GM12875 (cell line): ENCODE data around the gene HYAL3.

Experiments
- H3K4me3 ChIP-seq: one replicate; pipeline ENCODE4 v1.5.1; 2011; ENCODE audit warnings: low read depth, low read length, control low read depth
- CTCF ChIP-seq: IDR thresholded peaks from 2 replicates; pipeline ENCODE4 v1.5.1; 2011; ENCODE audit warnings: low read depth, mild to moderate bottlenecking, control low read depth, inconsistent platforms, low read length, moderate library complexity, borderline replicate concordance; ENCODE audit not compliant: insufficient read depth

HYAL3 gene

GRCh38 chr3:50258979-50259378 lies 40.2 kb downstream of the HYAL3 start:
- TF ChIP-seq CTCF: no peak
- H3K4me3 ChIP-seq: no peak overlapping the region

GRCh38 chr3:50258029-50258680 lies 41.0 kb downstream of the HYAL3 start:
- no peak for TF ChIP-seq CTCF

GRCh38 chr3:50256978-50257890 lies 42.0 kb downstream of the HYAL3 start:
- TF ChIP-seq CTCF: peak; percentile 36; the same call in 1 of the 2 replicates
- no peak overlapping the region for H3K4me3 ChIP-seq

More at GRCh38 chr3:50258029-50258680, 41.0 kb downstream of the HYAL3 start:
- no peak overlapping the region for H3K4me3 ChIP-seq

GRCh38 chr3:50255251-50255615 lies 44.0 kb downstream of the HYAL3 start:
- H3K4me3 ChIP-seq: no peak overlapping the region
- TF ChIP-seq CTCF: no peak

- no peak for TF ChIP-seq CTCF
- no peak overlapping the region for H3K4me3 ChIP-seq
Observed at GRCh38 chr3:50254577-50255250, 44.5 kb downstream of the HYAL3 start.

- TF ChIP-seq CTCF: no peak
- H3K4me3 ChIP-seq: no peak overlapping the region
Observed at GRCh38 chr3:50251220-50251619, 48.0 kb downstream of the HYAL3 start.

- TF ChIP-seq CTCF: no peak
- no peak overlapping the region for H3K4me3 ChIP-seq
Observed at GRCh38 chr3:50250514-50250913, 48.7 kb downstream of the HYAL3 start.
